RWPE2 (cell line): ENCODE measurements around the gene GLB1L3.

ENCODE experiments used
- ATAC-seq: fragments of 200-7000 bp; cut with Tn5 transposase; 3 replicates; pipeline ENCODE4 v1.9.1; 2021; ENCODE audit warnings: low read depth
- DNase-seq: peaks from one replicate; pipeline ENCODE4 v3.0.0-alpha.2; 2020; ENCODE audit warnings: low spot score
- H3K27ac ChIP-seq: fragments of 450-650 bp; 2 replicates; pipeline ENCODE4 v1.5.1; 2017; ENCODE audit warnings: mild to moderate bottlenecking; ENCODE audit not compliant: poor library complexity, severe bottlenecking
- H3K27me3 ChIP-seq: fragments of 250-450 bp; sonication (Bioruptor Pico); 2 replicates; pipeline ENCODE4 v1.5.1; 2021; ENCODE audit warnings: mild to moderate bottlenecking, moderate library complexity; ENCODE audit not compliant: insufficient read depth, poor library complexity, severe bottlenecking
- H3K36me3 ChIP-seq: fragments of 250-450 bp; sonication (Bioruptor Pico); 2 replicates; pipeline ENCODE4 v1.5.1; 2020; ENCODE audit warnings: low read depth, mild to moderate bottlenecking, moderate library complexity
- H3K4me1 ChIP-seq: fragments of 250-450 bp; sonication (Bioruptor Pico); 2 replicates; pipeline ENCODE4 v1.5.1; 2021; ENCODE audit warnings: mild to moderate bottlenecking, moderate library complexity; ENCODE audit not compliant: insufficient read depth, poor library complexity, severe bottlenecking
- H3K4me3 ChIP-seq: fragments of 250-450 bp; sonication (Bioruptor Pico); 2 replicates; pipeline ENCODE4 v1.5.1; 2021; ENCODE audit warnings: mild to moderate bottlenecking, moderate library complexity; ENCODE audit not compliant: severe bottlenecking
- H3K9me3 ChIP-seq: fragments of 250-450 bp; sonication (Bioruptor Pico); 2 replicates; pipeline ENCODE4 v1.5.1; 2021; ENCODE audit warnings: mild to moderate bottlenecking, moderate library complexity; ENCODE audit not compliant: severe bottlenecking
- CTCF ChIP-seq: fragments of 450-650 bp; IDR thresholded peaks from one replicate; pipeline ENCODE4 v1.5.1; 2017; ENCODE audit warnings: mild to moderate bottlenecking, moderate library complexity; ENCODE audit not compliant: poor library complexity, severe bottlenecking

Gene GLB1L3

GRCh38 chr11:134346101-134346975, 70.2 kb downstream of the GLB1L3 start:
- Histone ChIP-seq H3K9me3 (no peaks in the 10 kb centered on the region), H3K27me3 (no peaks in the 10 kb centered on the region), H3K4me1 (no peaks in the 10 kb centered on the region), H3K36me3 (no peaks in the 10 kb centered on the region), H3K4me3 (no peak overlapping the region), H3K27ac (no peak overlapping the region)
- DNase-seq (no peak), ATAC-seq (no peak)
- TF ChIP-seq CTCF = no peak

GRCh38 chr11:134346976-134347350, 70.8 kb downstream of the GLB1L3 start:
- H3K4me3 ChIP-seq = no peak overlapping the region
- H3K9me3 ChIP-seq = no peaks in the 10 kb centered on the region
- no peak for DNase-seq
- no peaks in the 10 kb centered on the region for H3K4me1 ChIP-seq
- ATAC-seq = no peak
- no peak for TF ChIP-seq CTCF
- no peak overlapping the region for H3K27ac ChIP-seq
- no peaks in the 10 kb centered on the region for H3K27me3 ChIP-seq
- H3K36me3 ChIP-seq = no peaks in the 10 kb centered on the region

GRCh38 chr11:134347441-134347840, 71.3 kb downstream of the GLB1L3 start:
- no peak overlapping the region for H3K4me3 ChIP-seq
- no peak overlapping the region for H3K27ac ChIP-seq
- no peaks in the 10 kb centered on the region for H3K9me3 ChIP-seq
- ATAC-seq (no peak), DNase-seq (no peak)
- no peaks in the 10 kb centered on the region for H3K36me3 ChIP-seq
- no peaks in the 10 kb centered on the region for H3K27me3 ChIP-seq
- TF ChIP-seq CTCF = no peak
- H3K4me1 ChIP-seq = no peaks in the 10 kb centered on the region

GRCh38 chr11:134349109-134349801, 73.1 kb downstream of the GLB1L3 start:
- no peak for ATAC-seq
- no peak for TF ChIP-seq CTCF
- Histone ChIP-seq H3K4me3 (no peak overlapping the region), H3K9me3 (no peaks in the 10 kb centered on the region), H3K27me3 (no peaks in the 10 kb centered on the region), H3K27ac (no peak overlapping the region), H3K36me3 (no peaks in the 10 kb centered on the region), H3K4me1 (no peaks in the 10 kb centered on the region)
- DNase-seq = no peak
